HCT116 (cell line): ENCODE data around the gene SH2D2A.

Experiments
- CBX3 ChIP-seq: IDR thresholded peaks from 2 replicates; pipeline ENCODE4 v1.6.1; 2012; ENCODE audit warnings: low read depth
- CTCF ChIP-seq, 3 experiments: fragments of 200-600 bp in 1 of 3; sonication (generic) in 1 of 3; IDR thresholded peaks in 2 of 3; conservative IDR thresholded peaks in 1 of 3; 2 replicates each; pipeline ENCODE4 v1.5.1; 2012 to 2017; ENCODE audit warnings: low read depth in 2 of 3, low read length in 2 of 3, antibody characterized with exemption in 1 of 3, borderline replicate concordance in 1 of 3, control low read depth in 1 of 3, mild to moderate bottlenecking in 1 of 3, mixed read lengths in 1 of 3, mixed run types in 1 of 3, moderate library complexity in 1 of 3; ENCODE audit not compliant: insufficient read depth in 1 of 3
- EGR1 ChIP-seq: IDR thresholded peaks from 2 replicates; pipeline ENCODE4 v1.6.1; 2012; ENCODE audit warnings: low read depth
- EZH2 ChIP-seq: fragments of 200-600 bp; sonication (generic); IDR thresholded peaks from 2 replicates; pipeline ENCODE4 v1.6.1; 2017; ENCODE audit warnings: antibody characterized with exemption, mixed run types
- EZH2phosphoT487 ChIP-seq: fragments of 200-600 bp; IDR thresholded peaks from 2 replicates; pipeline ENCODE4 v1.6.1; 2018; ENCODE audit warnings: antibody characterized with exemption, borderline replicate concordance
- MAX ChIP-seq: IDR thresholded peaks from 2 replicates; pipeline ENCODE4 v1.6.1; 2012
- POLR2A ChIP-seq: IDR thresholded peaks from 2 replicates; pipeline ENCODE4 v1.7.0; 2011; ENCODE audit warnings: borderline replicate concordance; ENCODE audit not compliant: insufficient read depth, insufficient read length; ENCODE audit errors: extremely low read depth
- POLR2AphosphoS5 ChIP-seq: IDR thresholded peaks from 2 replicates; pipeline ENCODE4 v1.6.1; 2011; ENCODE audit warnings: mild to moderate bottlenecking, low read depth, low read length, moderate library complexity
- REST ChIP-seq: IDR thresholded peaks from 2 replicates; pipeline ENCODE4 v1.6.1; 2012; ENCODE audit warnings: low read depth
- SRF ChIP-seq: IDR thresholded peaks from 2 replicates; pipeline ENCODE4 v1.6.1; 2012; ENCODE audit warnings: low read depth
- TCF7L2 ChIP-seq: IDR thresholded peaks from 2 replicates; pipeline ENCODE4 v1.7.0; 2011; ENCODE audit warnings: borderline replicate concordance, inconsistent platforms; ENCODE audit not compliant: insufficient read depth, insufficient read length; ENCODE audit errors: extremely low read depth
- ZFX ChIP-seq: fragments of 450-650 bp; IDR thresholded peaks from 2 replicates; pipeline ENCODE4 v1.6.1; 2017

- TF ChIP-seq MAX (no peak), CTCF (IDR thresholded peaks at IDR 0.05 in 2 of 3, conservative IDR thresholded peaks at IDR 0.05 in 1 of 3; ENCODE audit: borderline replicate concordance in 1 of 3, insufficient read depth in 1 of 3, low read depth in 2 of 3, low read length in 2 of 3) (no peak), EZH2phosphoT487 (no peak), EZH2 (no peak), POLR2AphosphoS5 (no peak), POLR2A (no peak), TCF7L2 (no peak), CBX3 (no peak), REST (no peak), EGR1 (no peak), ZFX (no peak), SRF (no peak)
Observed at GRCh38 chr1:156807627-156808026, 9.0 kb downstream of the SH2D2A start.
